ENCODE data around the gene SKI.

SKI gene

DNA sequence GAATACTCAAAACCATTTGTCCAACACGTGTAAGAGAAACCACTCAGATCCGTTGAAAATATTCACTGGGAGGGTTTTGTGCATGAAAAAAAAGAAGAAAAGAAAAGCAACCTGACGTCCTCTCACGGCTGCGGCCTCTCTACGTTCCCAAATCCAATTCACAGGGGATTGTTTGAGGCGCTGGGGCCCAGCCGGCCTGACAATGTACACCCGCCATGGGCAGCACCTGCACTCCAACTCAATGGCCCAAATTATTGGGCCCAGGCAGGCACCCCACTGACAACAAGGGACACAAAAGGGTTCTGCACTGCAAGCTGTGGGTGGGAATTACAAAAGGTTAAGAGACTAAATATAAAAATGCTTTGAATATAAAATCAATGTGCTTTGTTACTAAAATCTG lies 121.7 kb downstream of the SKI start:
- TF ChIP-seq, protein P1, sequence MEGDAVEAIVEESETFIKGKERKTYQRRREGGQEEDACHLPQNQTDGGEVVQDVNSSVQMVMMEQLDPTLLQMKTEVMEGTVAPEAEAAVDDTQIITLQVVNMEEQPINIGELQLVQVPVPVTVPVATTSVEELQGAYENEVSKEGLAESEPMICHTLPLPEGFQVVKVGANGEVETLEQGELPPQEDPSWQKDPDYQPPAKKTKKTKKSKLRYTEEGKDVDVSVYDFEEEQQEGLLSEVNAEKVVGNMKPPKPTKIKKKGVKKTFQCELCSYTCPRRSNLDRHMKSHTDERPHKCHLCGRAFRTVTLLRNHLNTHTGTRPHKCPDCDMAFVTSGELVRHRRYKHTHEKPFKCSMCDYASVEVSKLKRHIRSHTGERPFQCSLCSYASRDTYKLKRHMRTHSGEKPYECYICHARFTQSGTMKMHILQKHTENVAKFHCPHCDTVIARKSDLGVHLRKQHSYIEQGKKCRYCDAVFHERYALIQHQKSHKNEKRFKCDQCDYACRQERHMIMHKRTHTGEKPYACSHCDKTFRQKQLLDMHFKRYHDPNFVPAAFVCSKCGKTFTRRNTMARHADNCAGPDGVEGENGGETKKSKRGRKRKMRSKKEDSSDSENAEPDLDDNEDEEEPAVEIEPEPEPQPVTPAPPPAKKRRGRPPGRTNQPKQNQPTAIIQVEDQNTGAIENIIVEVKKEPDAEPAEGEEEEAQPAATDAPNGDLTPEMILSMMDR (IDR thresholded peaks at IDR 0.05; ENCODE audit: unreplicated experiment in 3 of 3) = no peak
- Mint-ChIP-seq H3K4me1 (peaks cover 30% of the 10 kb centered on the region), H3K36me3 (ENCODE audit: low read depth) (no peaks in the 10 kb centered on the region), H3K27ac (peak overlapping the region; percentile 73 to 92 (median 83)), H3K4me3 (no peak overlapping the region), H3K27me3 (ENCODE audit: low read depth) (peaks cover 8% of the 10 kb centered on the region), H3K9me3 (no peaks in the 10 kb centered on the region)

DNA sequence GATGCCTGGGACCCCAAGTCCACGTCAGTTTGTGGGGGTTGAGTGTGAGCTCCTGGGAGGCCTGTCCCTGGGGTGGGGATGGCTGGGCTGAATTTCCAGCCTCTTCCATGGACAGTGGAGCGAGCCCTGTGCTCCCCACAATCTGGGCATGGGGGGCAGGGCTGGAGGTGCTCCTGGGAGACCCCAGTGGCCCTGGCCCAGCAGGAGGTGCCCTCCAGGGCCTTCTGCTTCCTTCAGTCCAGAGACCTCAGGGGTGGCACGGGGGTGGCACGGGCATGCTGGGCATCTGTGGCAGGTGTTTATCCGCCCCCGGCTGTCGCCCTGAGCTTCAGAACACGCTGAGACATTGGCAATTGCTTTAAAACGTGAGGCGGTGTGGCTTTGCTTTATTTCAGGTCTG lies 122.4 kb downstream of the SKI start:
- peaks cover 8% of the 10 kb centered on the region for H3K27me3 Mint-ChIP-seq (ENCODE audit: low read depth)
- no peak overlapping the region for H3K4me3 Mint-ChIP-seq
- peaks cover 37% of the 10 kb centered on the region for H3K4me1 Mint-ChIP-seq
- TF ChIP-seq, protein P1 (IDR thresholded peaks at IDR 0.05; ENCODE audit: unreplicated experiment in 3 of 3) = no peak
- H3K27ac Mint-ChIP-seq = no peak overlapping the region
- no peaks in the 10 kb centered on the region for H3K36me3 Mint-ChIP-seq (ENCODE audit: low read depth)
- H3K9me3 Mint-ChIP-seq = no peaks in the 10 kb centered on the region

DNA sequence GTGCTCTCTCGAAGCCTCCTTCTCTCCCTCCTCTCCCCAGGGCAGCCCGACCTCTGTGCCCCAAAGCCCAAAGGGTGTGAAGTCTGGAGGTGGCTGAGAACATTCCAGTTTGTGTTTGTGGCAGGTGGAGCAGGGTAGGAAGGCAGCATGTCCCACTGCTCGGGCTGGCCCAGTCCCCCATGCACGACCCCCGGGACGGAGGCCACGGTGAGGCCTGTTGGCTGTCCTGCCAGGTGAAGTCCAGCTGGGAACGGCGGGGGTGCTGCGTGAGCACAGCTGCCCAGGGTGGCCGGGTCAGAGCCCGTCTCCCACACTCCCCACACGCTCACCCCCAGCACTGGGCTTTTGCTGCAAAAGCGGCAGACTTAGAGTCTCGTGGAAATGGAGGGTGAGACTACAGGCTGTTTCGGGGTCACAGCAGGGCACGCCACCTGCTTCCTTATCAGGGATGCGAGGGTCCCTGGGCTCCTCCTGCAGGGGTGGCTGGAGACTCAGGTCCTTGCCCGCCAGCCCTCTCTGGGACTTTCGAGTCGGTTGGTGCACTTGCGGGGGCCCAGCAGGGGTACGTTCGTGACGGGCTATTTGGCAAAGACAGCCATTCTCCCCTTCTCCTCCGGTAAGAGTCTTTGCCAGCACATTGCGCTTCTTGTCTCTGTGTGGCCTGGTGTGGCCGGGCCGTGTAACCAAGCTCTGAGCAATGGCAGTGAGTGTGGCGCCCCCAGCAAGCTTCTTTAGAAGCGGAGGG lies 123.0 kb downstream of the SKI start:
- peaks cover 39% of the 10 kb centered on the region for H3K4me1 Mint-ChIP-seq
- H3K4me3 Mint-ChIP-seq = no peak overlapping the region
- H3K27me3 Mint-ChIP-seq (ENCODE audit: low read depth) = peaks cover 8% of the 10 kb centered on the region
- TF ChIP-seq, protein P1 (IDR thresholded peaks at IDR 0.05; ENCODE audit: unreplicated experiment in 3 of 3) = no peak
- H3K9me3 Mint-ChIP-seq = no peaks in the 10 kb centered on the region
- H3K36me3 Mint-ChIP-seq (ENCODE audit: low read depth) = no peaks in the 10 kb centered on the region
- peak overlapping the region in 2 of 3 experiments; percentile 41 to 61 for H3K27ac Mint-ChIP-seq

DNA sequence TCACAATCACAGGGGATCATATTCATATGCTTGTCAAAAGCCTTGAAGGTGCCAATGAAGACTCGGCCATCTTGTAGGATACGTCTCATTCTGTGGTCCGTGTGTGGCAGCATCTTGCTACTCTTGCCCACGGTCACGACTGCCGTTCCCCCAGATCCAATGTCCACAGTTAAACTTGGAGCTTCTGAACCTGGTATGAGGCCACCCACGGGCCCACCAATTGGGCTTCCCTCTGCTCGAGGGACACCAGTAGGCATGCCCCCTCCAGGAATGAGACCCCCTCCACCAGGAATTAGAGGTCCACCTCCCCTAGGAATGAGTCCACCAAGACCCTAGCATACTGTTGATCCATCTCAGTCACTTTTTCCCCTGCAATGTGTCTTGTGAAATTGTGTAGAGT lies 123.6 kb downstream of the SKI start:
- TF ChIP-seq, protein P1 (IDR thresholded peaks at IDR 0.05; ENCODE audit: unreplicated experiment in 3 of 3) = no peak
- Mint-ChIP-seq H3K4me1 (peaks cover 44% of the 10 kb centered on the region), H3K36me3 (ENCODE audit: low read depth) (no peaks in the 10 kb centered on the region), H3K4me3 (no peak overlapping the region), H3K9me3 (no peaks in the 10 kb centered on the region), H3K27me3 (ENCODE audit: low read depth) (peaks cover 8% of the 10 kb centered on the region), H3K27ac (peak overlapping the region in 2 of 3 experiments; percentile 41 to 61)

DNA sequence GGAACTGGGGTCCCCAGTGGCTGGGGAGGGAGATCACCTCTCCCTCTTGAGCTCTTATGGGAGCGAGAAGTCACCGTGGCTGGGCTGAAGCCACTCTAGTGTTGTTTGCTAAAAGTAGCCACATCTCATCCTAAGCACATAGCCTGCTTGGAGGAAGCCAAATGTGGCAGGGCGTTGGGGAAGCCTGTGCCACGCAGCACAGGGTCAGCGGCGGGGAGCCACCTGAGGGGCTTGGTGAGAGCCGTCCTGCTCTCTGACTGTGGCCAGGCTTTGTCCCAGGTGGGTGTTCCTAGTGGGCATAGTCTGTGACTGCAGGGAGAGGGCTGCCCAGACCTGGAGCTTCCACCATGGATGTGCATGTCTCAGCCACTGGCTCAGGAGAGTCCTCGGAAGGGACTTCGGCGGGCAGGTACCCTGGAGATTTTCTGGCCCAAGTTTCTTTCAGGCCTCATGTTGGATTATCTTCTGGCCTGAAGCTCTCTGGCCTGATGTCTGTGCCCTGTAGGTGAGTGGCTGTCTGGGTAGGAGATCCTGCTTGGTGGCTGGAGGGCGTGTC lies 124.3 kb downstream of the SKI start:
- H3K36me3 Mint-ChIP-seq (ENCODE audit: low read depth) = no peaks in the 10 kb centered on the region
- no peak overlapping the region for H3K4me3 Mint-ChIP-seq
- H3K27ac Mint-ChIP-seq = peak overlapping the region in 2 of 3 experiments; percentile 41 to 62
- peaks cover 44% of the 10 kb centered on the region for H3K4me1 Mint-ChIP-seq
- peaks cover 8% of the 10 kb centered on the region for H3K27me3 Mint-ChIP-seq (ENCODE audit: low read depth)
- H3K9me3 Mint-ChIP-seq = no peaks in the 10 kb centered on the region
- TF ChIP-seq, protein P1 (IDR thresholded peaks at IDR 0.05; ENCODE audit: unreplicated experiment in 3 of 3) = no peak

All from nephron (organoid).